A204.1 (cell line): ENCODE data around the gene DDX25.
"Not testable (repeated sequence)": the region's sequence is repeated elsewhere in the genome, so short reads cannot be mapped to it uniquely, and the experiment has no call there.

ENCODE experiments used
- FAIRE-seq: peaks from 2 replicates; lab custom pipeline; 2012; peaks lifted over from hg19 to GRCh38; lab: Jason Lieb, UNC

DDX25 gene

GRCh38 chr11:125903711-125904659 lies at the start of gene DDX25:
Gene DDX25 (plus strand): TSS chr11:125904508. CDS start chr11:125904518, 10 bp downstream.
- no peak for FAIRE-seq

- FAIRE-seq, result not testable (repeated sequence)
Observed at GRCh38 chr11:125857670-125858069, 46.6 kb upstream of the DDX25 start.

- FAIRE-seq, result not testable (repeated sequence)
Observed at GRCh38 chr11:125862786-125863185, 41.5 kb upstream of the DDX25 start.

GRCh38 chr11:125865354-125865753 lies 39.0 kb upstream of the DDX25 start:
- not testable (repeated sequence) for FAIRE-seq

- no peak for FAIRE-seq
Observed at GRCh38 chr11:125869521-125869920, 34.8 kb upstream of the DDX25 start.

- FAIRE-seq, result no peak
Observed at GRCh38 chr11:125871391-125872137, 32.7 kb upstream of the DDX25 start.

GRCh38 chr11:125872138-125872491 lies 32.2 kb upstream of the DDX25 start:
- FAIRE-seq, result no peak

GRCh38 chr11:125873881-125874555 lies 30.3 kb upstream of the DDX25 start:
- no peak for FAIRE-seq

- peak; percentile 89 for FAIRE-seq
Observed at GRCh38 chr11:125874556-125875124, 29.7 kb upstream of the DDX25 start.

- no peak for FAIRE-seq
Observed at GRCh38 chr11:125881291-125881690, 23.0 kb upstream of the DDX25 start.

- FAIRE-seq, result no peak
Observed at GRCh38 chr11:125883375-125883774, 20.9 kb upstream of the DDX25 start.

GRCh38 chr11:125886997-125887372 lies 17.3 kb upstream of the DDX25 start:
- FAIRE-seq, result no peak

- peak; percentile 93 for FAIRE-seq
Observed at GRCh38 chr11:125887373-125888324, 16.7 kb upstream of the DDX25 start, which contains the start of gene HYLS1. Gene HYLS1 (plus strand): TSS chr11:125887668. CDS start chr11:125899369, 11,701 bp downstream.

GRCh38 chr11:125890447-125891100 lies 13.7 kb upstream of the DDX25 start:
- FAIRE-seq, result no peak

GRCh38 chr11:125892071-125892470 lies 12.2 kb upstream of the DDX25 start:
- FAIRE-seq, result no peak

GRCh38 chr11:125892994-125893393 lies 11.3 kb upstream of the DDX25 start:
- FAIRE-seq, result no peak

GRCh38 chr11:125901872-125902271 lies 2.4 kb upstream of the DDX25 start:
- no peak for FAIRE-seq

- FAIRE-seq, result no peak
Observed at GRCh38 chr11:125902277-125902926, 1.9 kb upstream of the DDX25 start.

GRCh38 chr11:125902927-125903710 lies 1.2 kb upstream of the DDX25 start, which contains the start of gene PUS3:
Gene PUS3 (minus strand): TSS chr11:125903206. CDS start chr11:125896284, 6,922 bp downstream.
- peak; percentile 35 for FAIRE-seq
